ENCODE measurements around the gene CRIP3. TPM values are rescaled to one million over a fixed set of nuclear protein-coding genes. Genes with fewer than 3 reads are reported as not detected.
A peak's percentile ranks its signal among the peaks of the same experiment; 100 is the strongest.

CRIP3 gene
- total and polyA plus RNA-seq, 2 of the 13 experiments (the other 11 are each of a cell fraction or from before 2014, with no cell fraction given) = 6.3 to 9.3 TPM

- TF ChIP-seq ZNF354B (CRISPR knock-in tag; IDR thresholded peaks at IDR 0.05) = no peak
- no peak for TF ChIP-seq ZNF800 (CRISPR knock-in tag; IDR thresholded peaks at IDR 0.05)
- no peak for TF ChIP-seq SIX1 (CRISPR knock-in tag; IDR thresholded peaks at IDR 0.05; ENCODE audit: borderline replicate concordance)
- TF ChIP-seq, protein P1, sequence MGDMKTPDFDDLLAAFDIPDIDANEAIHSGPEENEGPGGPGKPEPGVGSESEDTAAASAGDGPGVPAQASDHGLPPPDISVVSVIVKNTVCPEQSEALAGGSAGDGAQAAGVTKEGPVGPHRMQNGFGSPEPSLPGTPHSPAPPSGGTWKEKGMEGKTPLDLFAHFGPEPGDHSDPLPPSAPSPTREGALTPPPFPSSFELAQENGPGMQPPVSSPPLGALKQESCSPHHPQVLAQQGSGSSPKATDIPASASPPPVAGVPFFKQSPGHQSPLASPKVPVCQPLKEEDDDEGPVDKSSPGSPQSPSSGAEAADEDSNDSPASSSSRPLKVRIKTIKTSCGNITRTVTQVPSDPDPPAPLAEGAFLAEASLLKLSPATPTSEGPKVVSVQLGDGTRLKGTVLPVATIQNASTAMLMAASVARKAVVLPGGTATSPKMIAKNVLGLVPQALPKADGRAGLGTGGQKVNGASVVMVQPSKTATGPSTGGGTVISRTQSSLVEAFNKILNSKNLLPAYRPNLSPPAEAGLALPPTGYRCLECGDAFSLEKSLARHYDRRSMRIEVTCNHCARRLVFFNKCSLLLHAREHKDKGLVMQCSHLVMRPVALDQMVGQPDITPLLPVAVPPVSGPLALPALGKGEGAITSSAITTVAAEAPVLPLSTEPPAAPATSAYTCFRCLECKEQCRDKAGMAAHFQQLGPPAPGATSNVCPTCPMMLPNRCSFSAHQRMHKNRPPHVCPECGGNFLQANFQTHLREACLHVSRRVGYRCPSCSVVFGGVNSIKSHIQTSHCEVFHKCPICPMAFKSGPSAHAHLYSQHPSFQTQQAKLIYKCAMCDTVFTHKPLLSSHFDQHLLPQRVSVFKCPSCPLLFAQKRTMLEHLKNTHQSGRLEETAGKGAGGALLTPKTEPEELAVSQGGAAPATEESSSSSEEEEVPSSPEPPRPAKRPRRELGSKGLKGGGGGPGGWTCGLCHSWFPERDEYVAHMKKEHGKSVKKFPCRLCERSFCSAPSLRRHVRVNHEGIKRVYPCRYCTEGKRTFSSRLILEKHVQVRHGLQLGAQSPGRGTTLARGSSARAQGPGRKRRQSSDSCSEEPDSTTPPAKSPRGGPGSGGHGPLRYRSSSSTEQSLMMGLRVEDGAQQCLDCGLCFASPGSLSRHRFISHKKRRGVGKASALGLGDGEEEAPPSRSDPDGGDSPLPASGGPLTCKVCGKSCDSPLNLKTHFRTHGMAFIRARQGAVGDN (CRISPR knock-in tag; IDR thresholded peaks at IDR 0.05) = peak; percentile 62
- peak; percentile 22; the same call in 1 of the 2 replicates for TF ChIP-seq ZNF616 (CRISPR knock-in tag; IDR thresholded peaks at IDR 0.05; ENCODE audit: low read depth)
- no peak for TF ChIP-seq ZFYVE20 (CRISPR knock-in tag; IDR thresholded peaks at IDR 0.05; ENCODE audit: borderline replicate concordance, low read depth)
- no peak for TF ChIP-seq PCBP1 (IDR thresholded peaks at IDR 0.05; ENCODE audit: borderline replicate concordance, low read depth, low read length)
- TF ChIP-seq ZNF563 (CRISPR knock-in tag; IDR thresholded peaks at IDR 0.05) = no peak
- no peak for TF ChIP-seq FOXO1 (CRISPR knock-in tag; IDR thresholded peaks at IDR 0.05)
- TF ChIP-seq ZMYM3 (CRISPR knock-in tag; IDR thresholded peaks at IDR 0.05) = no peak
- TF ChIP-seq ZNF331 (CRISPR knock-in tag; IDR thresholded peaks at IDR 0.05) = no peak; the same call in 1 of the 2 replicates
- TF ChIP-seq MLLT10 (CRISPR knock-in tag; IDR thresholded peaks at IDR 0.05) = no peak
- TF ChIP-seq ERF (CRISPR knock-in tag; IDR thresholded peaks at IDR 0.05) = no peak
- no peak for TF ChIP-seq BHLHE40 (IDR thresholded peaks at IDR 0.05; ENCODE audit: low read length)
- TF ChIP-seq, protein P2, sequence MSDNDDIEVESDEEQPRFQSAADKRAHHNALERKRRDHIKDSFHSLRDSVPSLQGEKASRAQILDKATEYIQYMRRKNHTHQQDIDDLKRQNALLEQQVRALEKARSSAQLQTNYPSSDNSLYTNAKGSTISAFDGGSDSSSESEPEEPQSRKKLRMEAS (IDR thresholded peaks at IDR 0.05) = peak; percentile 38; the same call in 1 of the 2 replicates
- TF ChIP-seq, protein P3, sequence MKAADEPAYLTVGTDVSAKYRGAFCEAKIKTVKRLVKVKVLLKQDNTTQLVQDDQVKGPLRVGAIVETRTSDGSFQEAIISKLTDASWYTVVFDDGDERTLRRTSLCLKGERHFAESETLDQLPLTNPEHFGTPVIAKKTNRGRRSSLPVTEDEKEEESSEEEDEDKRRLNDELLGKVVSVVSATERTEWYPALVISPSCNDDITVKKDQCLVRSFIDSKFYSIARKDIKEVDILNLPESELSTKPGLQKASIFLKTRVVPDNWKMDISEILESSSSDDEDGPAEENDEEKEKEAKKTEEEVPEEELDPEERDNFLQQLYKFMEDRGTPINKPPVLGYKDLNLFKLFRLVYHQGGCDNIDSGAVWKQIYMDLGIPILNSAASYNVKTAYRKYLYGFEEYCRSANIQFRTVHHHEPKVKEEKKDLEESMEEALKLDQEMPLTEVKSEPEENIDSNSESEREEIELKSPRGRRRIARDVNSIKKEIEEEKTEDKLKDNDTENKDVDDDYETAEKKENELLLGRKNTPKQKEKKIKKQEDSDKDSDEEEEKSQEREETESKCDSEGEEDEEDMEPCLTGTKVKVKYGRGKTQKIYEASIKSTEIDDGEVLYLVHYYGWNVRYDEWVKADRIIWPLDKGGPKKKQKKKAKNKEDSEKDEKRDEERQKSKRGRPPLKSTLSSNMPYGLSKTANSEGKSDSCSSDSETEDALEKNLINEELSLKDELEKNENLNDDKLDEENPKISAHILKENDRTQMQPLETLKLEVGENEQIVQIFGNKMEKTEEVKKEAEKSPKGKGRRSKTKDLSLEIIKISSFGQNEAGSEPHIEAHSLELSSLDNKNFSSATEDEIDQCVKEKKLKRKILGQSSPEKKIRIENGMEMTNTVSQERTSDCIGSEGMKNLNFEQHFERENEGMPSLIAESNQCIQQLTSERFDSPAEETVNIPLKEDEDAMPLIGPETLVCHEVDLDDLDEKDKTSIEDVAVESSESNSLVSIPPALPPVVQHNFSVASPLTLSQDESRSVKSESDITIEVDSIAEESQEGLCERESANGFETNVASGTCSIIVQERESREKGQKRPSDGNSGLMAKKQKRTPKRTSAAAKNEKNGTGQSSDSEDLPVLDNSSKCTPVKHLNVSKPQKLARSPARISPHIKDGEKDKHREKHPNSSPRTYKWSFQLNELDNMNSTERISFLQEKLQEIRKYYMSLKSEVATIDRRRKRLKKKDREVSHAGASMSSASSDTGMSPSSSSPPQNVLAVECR (CRISPR knock-in tag; IDR thresholded peaks at IDR 0.05; ENCODE audit: borderline replicate concordance) = no peak
- no peak for TF ChIP-seq SMAD1 (CRISPR knock-in tag; IDR thresholded peaks at IDR 0.05; ENCODE audit: borderline replicate concordance, low read depth)
- no peak for TF ChIP-seq ARNT (IDR thresholded peaks at IDR 0.05)
Measured at GRCh38 chr6:43287717-43288679, 20.6 kb downstream of the CRIP3 start (continued).
